Smooth muscle cell (in vitro differentiated cells): Measurements from ENCODE around the gene C11orf65. TPM values are rescaled to one million over a fixed set of nuclear protein-coding genes. Genes with fewer than 3 reads are reported as not detected.
A peak's percentile ranks its signal among the peaks of the same experiment; 100 is the strongest.

Experiments used
- DNase-seq: peaks from one replicate; lab custom pipeline; 2025; ENCODE audit not compliant: unreplicated experiment; lab: John Stamatoyannopoulos, UW
- H2AFZ ChIP-seq: fragments of 200-600 bp; sonication (generic); 2 replicates; pipeline ENCODE4 v1.6.0; 2016; ENCODE audit warnings: antibody characterized with exemption, low read depth, mild to moderate bottlenecking
- H3F3A ChIP-seq: fragments of 200-600 bp; sonication (generic); 2 replicates; pipeline ENCODE4 v1.6.0; 2017; ENCODE audit warnings: antibody characterized with exemption, low read depth
- H3K27ac ChIP-seq: fragments of 200-600 bp; sonication (generic); 2 replicates; pipeline ENCODE4 v1.5.1; 2016; ENCODE audit warnings: low read depth, mild to moderate bottlenecking
- H3K27me3 ChIP-seq: fragments of 200-600 bp; sonication (generic); 2 replicates; pipeline ENCODE4 v1.6.1; 2016; ENCODE audit warnings: low read depth, mild to moderate bottlenecking
- H3K36me3 ChIP-seq: fragments of 200-600 bp; sonication (generic); 2 replicates; pipeline ENCODE4 v1.5.1; 2016; ENCODE audit warnings: low read depth
- H3K4me1 ChIP-seq: fragments of 200-600 bp; sonication (generic); 2 replicates; pipeline ENCODE4 v1.5.1; 2016; ENCODE audit warnings: low read depth
- H3K4me2 ChIP-seq: fragments of 200-600 bp; sonication (generic); 2 replicates; pipeline ENCODE4 v1.6.0; 2016; ENCODE audit warnings: mild to moderate bottlenecking
- H3K4me3 ChIP-seq: fragments of 200-600 bp; sonication (generic); 2 replicates; pipeline ENCODE4 v1.5.1; 2016; ENCODE audit warnings: mild to moderate bottlenecking
- H3K79me2 ChIP-seq: fragments of 200-600 bp; sonication (generic); 2 replicates; pipeline ENCODE4 v1.6.0; 2016; ENCODE audit warnings: low read depth, mild to moderate bottlenecking
- H3K9ac ChIP-seq: fragments of 200-600 bp; sonication (generic); 2 replicates; pipeline ENCODE4 v1.6.0; 2016; ENCODE audit warnings: low read depth
- H3K9me3 ChIP-seq: fragments of 200-600 bp; sonication (generic); replicated peaks from 2 replicates; pipeline ENCODE4 v1.5.1; 2016; ENCODE audit warnings: low read depth
- H4K20me1 ChIP-seq: fragments of 200-600 bp; sonication (generic); 2 replicates; pipeline ENCODE4 v1.6.0; 2016; ENCODE audit warnings: low read depth
- WGBS: methylation state at CpG from one replicate; pipeline ENCODE4 v1.1.7; 2016; ENCODE audit warnings: low lambda C conversion rate; 5-methylcytosine and 5-hydroxymethylcytosine counted together
- polyA plus RNA-seq: library from polyadenylated mRNA; unstranded; fragments of >200 nt; fragmentation: Nextera tagmentation; extraction: Ambion mirVana; gene quantifications from 2 replicates; pipeline ENCODE4 v1.2.1, GENCODE V29; 2016
- total RNA-seq: library from RNA; depleted of rRNA; stranded (reverse); fragments of >200 nt; gene quantifications from 2 replicates; pipeline ENCODE4 v1.2.3, GENCODE V29; 2014
- TF ChIP-seq, protein P1 (sequence below): fragments of 200-600 bp; sonication (generic); IDR thresholded peaks from 2 replicates; pipeline ENCODE4 v1.5.1; 2017; ENCODE audit warnings: borderline replicate concordance, mild to moderate bottlenecking, antibody characterized with exemption; ENCODE audit not compliant: insufficient read depth, poor library complexity, severe bottlenecking

C11orf65 gene
- total and polyA plus RNA-seq, 2 experiments from 2014 or later = 1.9 TPM

DNA sequence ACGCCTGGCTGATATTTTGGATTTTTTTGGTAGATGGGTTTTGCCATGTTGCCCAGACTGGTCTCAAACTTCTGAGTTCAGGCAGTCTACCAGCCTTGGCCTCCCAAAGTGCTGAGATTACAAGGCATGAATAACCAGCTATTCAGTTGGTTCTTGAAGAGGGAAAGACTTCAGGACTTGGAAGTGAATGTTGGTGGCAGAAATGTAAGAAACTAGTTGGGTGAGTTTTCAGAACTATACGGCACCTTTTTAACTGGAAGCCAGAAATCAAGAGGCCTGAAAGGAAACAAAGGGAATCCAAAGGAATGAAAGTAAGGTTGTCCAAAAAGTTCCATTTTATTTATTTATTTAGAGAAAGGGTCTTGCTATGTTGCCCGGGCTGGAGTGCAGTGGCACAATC lies 28.0 kb upstream of the C11orf65 start:
- Histone ChIP-seq H3K9ac (no peak overlapping the region), H3K4me2 (peak overlapping the region; percentile 86), H3F3A (peaks cover 29% of the 10 kb centered on the region), H3K79me2 (peaks cover 36% of the 10 kb centered on the region), H4K20me1 (no peaks in the 10 kb centered on the region), H3K4me3 (no peak overlapping the region), H3K27me3 (no peaks in the 10 kb centered on the region), H2AFZ (no peak overlapping the region), H3K36me3 (no peaks in the 10 kb centered on the region), H3K9me3 (no peaks in the 10 kb centered on the region), H3K27ac (peak overlapping the region; percentile 91), H3K4me1 (peaks cover 10% of the 10 kb centered on the region)
- 91% methylated on average over 3 of the region's 3 CpGs for WGBS
- no peak for DNase-seq
- TF ChIP-seq, protein P1, sequence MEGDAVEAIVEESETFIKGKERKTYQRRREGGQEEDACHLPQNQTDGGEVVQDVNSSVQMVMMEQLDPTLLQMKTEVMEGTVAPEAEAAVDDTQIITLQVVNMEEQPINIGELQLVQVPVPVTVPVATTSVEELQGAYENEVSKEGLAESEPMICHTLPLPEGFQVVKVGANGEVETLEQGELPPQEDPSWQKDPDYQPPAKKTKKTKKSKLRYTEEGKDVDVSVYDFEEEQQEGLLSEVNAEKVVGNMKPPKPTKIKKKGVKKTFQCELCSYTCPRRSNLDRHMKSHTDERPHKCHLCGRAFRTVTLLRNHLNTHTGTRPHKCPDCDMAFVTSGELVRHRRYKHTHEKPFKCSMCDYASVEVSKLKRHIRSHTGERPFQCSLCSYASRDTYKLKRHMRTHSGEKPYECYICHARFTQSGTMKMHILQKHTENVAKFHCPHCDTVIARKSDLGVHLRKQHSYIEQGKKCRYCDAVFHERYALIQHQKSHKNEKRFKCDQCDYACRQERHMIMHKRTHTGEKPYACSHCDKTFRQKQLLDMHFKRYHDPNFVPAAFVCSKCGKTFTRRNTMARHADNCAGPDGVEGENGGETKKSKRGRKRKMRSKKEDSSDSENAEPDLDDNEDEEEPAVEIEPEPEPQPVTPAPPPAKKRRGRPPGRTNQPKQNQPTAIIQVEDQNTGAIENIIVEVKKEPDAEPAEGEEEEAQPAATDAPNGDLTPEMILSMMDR = no peak

- H3K4me3 ChIP-seq = no peak overlapping the region
- peaks cover 23% of the 10 kb centered on the region for H3F3A ChIP-seq
- no peaks in the 10 kb centered on the region for H3K27me3 ChIP-seq
- no peaks in the 10 kb centered on the region for H3K36me3 ChIP-seq
- no peaks in the 10 kb centered on the region for H3K9me3 ChIP-seq
- no peak for DNase-seq
- peaks cover 36% of the 10 kb centered on the region for H3K79me2 ChIP-seq
- no peaks in the 10 kb centered on the region for H4K20me1 ChIP-seq
- no peak overlapping the region for H3K27ac ChIP-seq
- H3K4me2 ChIP-seq = no peak overlapping the region
- H3K9ac ChIP-seq = no peak overlapping the region
- H2AFZ ChIP-seq = no peak overlapping the region
- peaks cover 10% of the 10 kb centered on the region for H3K4me1 ChIP-seq
- TF ChIP-seq, protein P1 = no peak
- 90% methylated on average over 6 of the region's 6 CpGs for WGBS
Observed at GRCh38 chr11:108494182-108494581, 26.9 kb upstream of the C11orf65 start.

DNA sequence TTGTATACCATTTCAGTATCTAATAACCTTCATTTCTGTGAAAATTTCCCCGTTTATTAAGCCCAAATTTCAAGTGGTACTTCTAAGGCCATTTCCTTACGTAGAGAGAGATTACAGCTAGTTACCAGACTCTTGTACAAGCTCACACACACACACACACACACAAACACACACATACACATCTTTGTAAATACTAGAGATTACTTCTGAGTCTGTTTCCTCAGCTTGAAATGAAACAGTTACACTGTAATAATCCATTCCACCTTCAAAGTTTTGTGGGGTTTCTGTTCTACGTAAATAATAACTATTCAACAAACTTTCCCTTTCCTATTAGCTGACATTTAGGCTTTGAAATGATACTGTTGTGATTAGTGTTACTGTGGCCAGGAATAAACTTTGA lies 24.6 kb upstream of the C11orf65 start:
- peak overlapping the region; percentile 74 for H3K27ac ChIP-seq
- no peaks in the 10 kb centered on the region for H3K27me3 ChIP-seq
- peaks cover 10% of the 10 kb centered on the region for H3K4me1 ChIP-seq
- peak overlapping the region; percentile 2 for H3K4me3 ChIP-seq
- H4K20me1 ChIP-seq = no peaks in the 10 kb centered on the region
- H3K36me3 ChIP-seq = no peaks in the 10 kb centered on the region
- H3K79me2 ChIP-seq = peaks cover 36% of the 10 kb centered on the region
- no peaks in the 10 kb centered on the region for H3K9me3 ChIP-seq
- WGBS = 23% methylated on average over 3 of the region's 3 CpGs
- TF ChIP-seq, protein P1 = no peak
- peak overlapping the region; percentile 60 for H3K4me2 ChIP-seq
- H2AFZ ChIP-seq = peak overlapping the region; percentile 62
- DNase-seq = no peak
- peaks cover 20% of the 10 kb centered on the region for H3F3A ChIP-seq
- H3K9ac ChIP-seq = peak overlapping the region; percentile 64

DNA sequence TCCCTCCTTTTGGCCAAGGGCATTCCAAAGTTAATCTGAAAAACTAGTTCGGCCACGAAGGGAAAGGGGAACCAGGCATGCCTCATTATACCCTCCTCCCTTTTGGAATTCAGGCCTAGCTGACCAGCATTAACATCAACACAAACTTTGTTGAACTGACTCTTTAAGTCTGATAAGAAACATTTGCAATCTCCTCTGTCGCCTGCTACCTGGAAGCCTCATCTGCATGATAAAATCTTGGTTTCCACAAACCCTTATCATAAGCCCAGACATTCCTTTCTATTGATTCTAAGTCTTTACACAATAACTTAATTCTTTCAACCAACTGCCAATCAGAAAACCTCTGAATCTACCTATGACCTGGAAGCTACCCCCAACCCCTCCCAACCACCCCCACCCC lies 19.5 kb upstream of the C11orf65 start:
- no peak overlapping the region for H2AFZ ChIP-seq
- no peak overlapping the region for H3K27ac ChIP-seq
- no peaks in the 10 kb centered on the region for H3K4me1 ChIP-seq
- no peak overlapping the region for H3K9ac ChIP-seq
- no peaks in the 10 kb centered on the region for H4K20me1 ChIP-seq
- H3K4me2 ChIP-seq = no peak overlapping the region
- no peaks in the 10 kb centered on the region for H3K36me3 ChIP-seq
- no peaks in the 10 kb centered on the region for H3K9me3 ChIP-seq
- no peak for DNase-seq
- no peaks in the 10 kb centered on the region for H3K79me2 ChIP-seq
- H3F3A ChIP-seq = no peaks in the 10 kb centered on the region
- TF ChIP-seq, protein P1 = no peak
- WGBS = 60% methylated on average over 3 of the region's 3 CpGs
- H3K4me3 ChIP-seq = no peak overlapping the region
- H3K27me3 ChIP-seq = no peaks in the 10 kb centered on the region
